SIG-M5 (cell line): ENCODE results near the gene LPP.
A peak's percentile ranks its signal among the peaks of the same experiment; 100 is the strongest.

Source experiments
- DNase-seq: peaks from one replicate; lab custom pipeline; 2025; lab: John Stamatoyannopoulos, UW

Gene LPP

DNA sequence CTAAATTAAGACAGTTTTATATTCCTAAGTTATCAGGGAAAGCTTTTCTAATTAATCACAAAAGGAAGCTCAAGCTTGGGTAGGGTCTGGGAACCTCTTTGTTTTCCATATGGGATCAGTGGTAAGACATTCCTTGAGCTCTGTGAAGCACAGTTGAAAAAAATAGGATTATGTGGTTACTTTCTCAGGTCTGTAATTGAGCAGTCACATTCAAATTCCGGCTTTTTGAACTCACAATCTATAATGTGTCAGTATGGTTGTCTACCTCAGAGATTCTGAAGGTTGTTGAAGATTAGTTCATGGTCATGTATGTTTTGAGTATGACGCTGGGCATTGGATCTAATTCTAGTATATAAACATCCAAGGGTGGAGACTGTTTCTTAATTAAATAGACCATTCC, 364.5 kb downstream of the LPP start:
- no peak for DNase-seq

- DNase-seq, result no peak
These were observed 365.0 kb downstream of the LPP start for GRCh38 chr3:188518835-188519452.

DNA sequence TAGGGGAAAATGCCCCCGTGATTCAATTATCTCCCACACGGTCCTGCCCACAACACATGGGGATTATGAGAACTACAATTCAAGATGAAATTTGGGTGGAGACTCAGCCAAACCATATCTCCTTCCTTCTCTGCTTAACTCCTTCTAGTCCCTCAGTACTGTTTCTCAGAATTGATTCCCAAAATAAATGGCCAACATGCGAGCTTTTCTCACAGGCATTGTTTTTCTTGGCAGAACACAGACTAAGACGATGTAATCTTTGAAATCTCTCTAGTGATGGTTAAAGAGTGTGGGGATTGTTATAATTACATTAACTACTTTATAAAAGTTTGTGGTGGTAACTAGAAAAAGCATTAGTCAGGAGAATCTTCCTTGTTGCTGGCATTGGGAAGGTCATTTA, 366.5 kb downstream of the LPP start:
- no peak for DNase-seq

- DNase-seq, result no peak
These were observed 368.2 kb downstream of the LPP start for GRCh38 chr3:188522115-188522514.

GRCh38 chr3:188523291-188523690, 369.3 kb downstream of the LPP start:
- DNase-seq, result no peak

DNA sequence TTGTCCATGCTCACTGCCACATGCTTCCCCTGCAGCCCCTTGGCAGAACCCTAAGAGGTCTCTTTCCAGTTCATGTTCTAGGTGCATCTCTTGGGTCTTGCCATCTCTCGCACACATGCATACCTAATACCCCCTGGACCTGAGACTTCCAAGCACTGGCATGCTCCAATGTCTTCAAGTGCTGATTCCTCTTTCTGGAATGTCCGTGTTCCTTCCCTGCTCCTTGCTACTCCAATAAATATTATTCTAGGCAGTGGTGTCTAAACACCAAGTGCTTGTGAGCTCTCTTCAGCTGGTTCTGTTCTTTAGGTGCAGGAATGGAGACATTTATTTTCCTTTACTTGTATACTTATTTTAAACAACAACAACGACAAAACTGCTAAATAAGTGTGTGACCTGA, 370.1 kb downstream of the LPP start:
- no peak for DNase-seq

- DNase-seq, result peak; percentile 5
These were observed 372.1 kb downstream of the LPP start for GRCh38 chr3:188526057-188526456.

DNA sequence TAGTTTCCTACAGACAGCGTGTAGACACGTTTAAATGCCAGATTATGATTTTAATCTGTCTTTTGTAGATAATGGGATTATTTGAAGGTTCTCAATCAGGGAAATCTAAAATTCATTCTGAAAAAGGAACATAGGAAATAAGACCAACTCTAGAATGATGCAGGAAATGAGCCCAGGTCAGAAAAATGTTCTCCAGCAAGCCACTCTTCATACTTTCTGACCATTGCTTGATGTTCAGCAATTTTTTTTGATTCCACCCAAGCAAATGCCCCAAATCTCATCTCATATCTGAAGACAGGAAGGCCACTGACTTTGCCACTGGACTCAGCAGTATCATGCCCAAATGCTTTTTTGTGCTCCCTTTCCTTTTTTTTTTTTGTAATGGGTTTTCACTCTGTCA, 373.4 kb downstream of the LPP start:
- no peak for DNase-seq

DNA sequence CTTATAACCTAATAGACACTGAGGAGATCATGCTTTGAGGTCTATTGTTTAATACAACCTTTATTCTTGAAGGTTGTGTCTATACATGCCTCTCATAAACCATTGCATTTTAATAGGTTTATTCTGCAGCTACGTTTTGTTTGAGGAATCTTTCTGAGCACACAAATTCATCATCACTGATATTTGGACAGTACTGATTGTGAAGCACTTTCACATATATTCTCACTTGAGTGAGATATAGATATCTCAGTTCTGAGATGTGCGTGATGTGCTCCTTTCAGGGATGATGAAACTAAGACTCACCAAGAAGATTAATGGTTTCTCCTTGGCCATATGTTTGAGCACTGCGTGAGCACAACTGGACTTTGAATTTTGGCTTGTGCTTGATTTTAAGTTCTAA, 374.4 kb downstream of the LPP start:
- DNase-seq, result no peak

GRCh38 chr3:188529228-188529627, 375.3 kb downstream of the LPP start:
- DNase-seq, result no peak

- no peak for DNase-seq
These were observed 376.3 kb downstream of the LPP start for GRCh38 chr3:188530226-188530625.

DNA sequence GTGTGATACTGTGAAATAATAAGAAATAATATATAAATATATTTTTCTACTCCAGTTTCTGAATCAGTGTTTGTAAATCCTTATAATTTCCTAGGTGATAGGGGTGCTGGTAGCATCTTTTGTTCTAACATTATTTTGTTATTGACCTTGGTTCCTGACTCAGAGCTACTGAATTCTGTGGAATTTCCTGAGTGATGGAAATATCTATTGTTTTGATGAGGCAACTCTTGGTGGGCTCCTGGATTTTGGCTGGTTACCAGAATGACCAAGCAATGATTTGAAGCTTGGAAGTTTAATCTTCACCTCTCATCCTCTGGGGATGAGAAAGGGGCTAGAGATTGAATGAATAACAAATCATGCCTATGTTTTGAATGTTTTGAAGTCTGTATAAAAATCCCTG, 377.3 kb downstream of the LPP start:
- DNase-seq, result no peak

GRCh38 chr3:188533172-188533571, 379.2 kb downstream of the LPP start:
- no peak for DNase-seq

- DNase-seq, result no peak
These were observed 379.8 kb downstream of the LPP start for GRCh38 chr3:188533612-188534357.

DNA sequence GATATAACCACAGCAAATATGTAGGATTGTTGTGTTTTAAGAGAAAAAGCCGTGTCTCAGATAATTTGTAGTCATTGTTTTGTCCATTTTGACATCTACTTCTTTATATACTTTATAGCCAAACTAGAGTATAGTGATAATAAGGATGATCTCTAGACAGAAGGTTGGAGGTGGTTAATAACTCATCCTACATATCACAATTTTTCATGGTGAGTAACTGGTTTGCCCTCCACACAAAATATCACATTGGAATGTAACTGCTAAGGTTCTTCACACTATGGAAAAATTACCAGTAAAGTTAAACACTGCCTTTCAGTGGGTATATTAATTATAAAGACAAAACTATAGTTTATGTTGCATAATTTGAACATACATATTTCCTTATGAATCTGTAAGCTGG, 380.7 kb downstream of the LPP start:
- no peak for DNase-seq

DNA sequence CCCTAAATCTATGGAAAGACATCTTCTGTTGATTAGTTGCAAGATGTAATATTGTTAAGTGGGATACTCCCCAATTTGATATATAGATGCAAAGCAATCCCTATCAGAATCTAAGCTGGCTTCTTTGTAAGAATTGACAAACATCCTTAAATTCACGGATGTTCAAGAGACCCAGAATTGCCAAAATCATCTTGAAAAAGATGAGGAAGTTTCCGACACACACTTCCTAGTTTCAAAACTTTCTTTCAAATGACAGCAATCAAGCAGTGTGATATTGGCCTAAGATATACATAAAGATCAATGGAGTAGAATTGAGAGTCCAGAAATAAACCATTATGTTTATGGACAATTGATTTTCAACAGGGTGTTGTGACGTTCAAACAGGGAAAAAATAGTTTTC, 383.6 kb downstream of the LPP start:
- DNase-seq, result no peak

DNA sequence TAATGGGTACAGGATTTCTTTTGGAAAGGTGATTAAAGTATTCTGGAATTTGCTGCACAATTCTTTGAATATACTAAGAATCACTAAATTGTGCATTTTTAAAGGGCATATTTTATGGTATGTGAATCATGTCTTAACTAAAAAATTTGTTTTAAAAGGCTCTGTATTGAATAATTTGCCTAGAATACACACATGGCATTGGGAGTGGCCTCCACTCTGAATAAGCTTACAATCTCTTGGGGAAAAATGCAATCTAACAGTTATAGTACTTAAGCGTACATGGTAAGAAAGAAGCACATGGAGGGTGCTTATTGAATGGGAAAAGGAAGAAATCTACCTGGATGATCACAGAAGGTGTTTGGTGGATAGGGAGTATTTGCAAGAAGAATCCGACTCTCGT, 385.1 kb downstream of the LPP start:
- DNase-seq, result no peak

- DNase-seq, result no peak
These were observed 385.8 kb downstream of the LPP start for GRCh38 chr3:188539631-188540194.

- DNase-seq, result no peak
These were observed 388.2 kb downstream of the LPP start for GRCh38 chr3:188542196-188542595.

- no peak for DNase-seq
These were observed 390.1 kb downstream of the LPP start for GRCh38 chr3:188544012-188544411.

DNA sequence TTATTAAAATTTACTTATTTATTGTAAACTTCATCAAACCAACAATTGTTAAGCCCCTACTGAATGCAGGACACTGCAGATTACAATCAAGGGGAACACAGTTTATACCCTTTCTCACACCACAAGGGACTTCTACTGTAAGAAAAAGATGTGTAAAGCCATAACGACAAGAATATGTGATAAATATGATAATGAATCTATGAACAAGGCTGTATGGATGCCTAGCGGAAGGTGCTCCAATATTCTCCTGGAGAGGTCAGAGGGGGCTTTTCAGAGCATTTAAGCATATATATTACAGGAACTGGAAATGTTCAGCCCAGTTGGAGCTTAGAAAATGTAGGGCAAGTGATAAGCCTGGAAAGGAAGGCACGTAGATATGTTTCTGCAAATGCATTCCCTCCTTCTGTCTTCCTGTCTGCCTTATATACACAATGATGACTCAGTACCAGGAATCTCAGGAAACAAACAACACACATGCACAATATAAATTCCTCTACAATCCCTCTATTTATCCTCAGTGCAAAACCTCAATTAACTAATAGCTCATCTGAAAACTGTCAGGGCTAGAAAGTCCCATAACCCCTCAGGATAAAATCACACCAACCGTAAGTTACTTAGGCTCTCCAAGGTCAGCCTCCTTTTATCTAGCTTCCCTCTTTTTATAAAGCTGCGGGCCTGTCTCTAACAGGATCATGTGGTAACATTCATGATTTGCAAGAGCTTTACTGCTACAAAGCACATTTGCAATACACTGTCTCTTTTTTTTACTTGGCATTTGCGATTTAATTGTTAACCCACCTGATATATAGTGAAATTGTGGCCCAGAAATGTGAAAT, 393.1 kb downstream of the LPP start:
- no peak for DNase-seq

DNA sequence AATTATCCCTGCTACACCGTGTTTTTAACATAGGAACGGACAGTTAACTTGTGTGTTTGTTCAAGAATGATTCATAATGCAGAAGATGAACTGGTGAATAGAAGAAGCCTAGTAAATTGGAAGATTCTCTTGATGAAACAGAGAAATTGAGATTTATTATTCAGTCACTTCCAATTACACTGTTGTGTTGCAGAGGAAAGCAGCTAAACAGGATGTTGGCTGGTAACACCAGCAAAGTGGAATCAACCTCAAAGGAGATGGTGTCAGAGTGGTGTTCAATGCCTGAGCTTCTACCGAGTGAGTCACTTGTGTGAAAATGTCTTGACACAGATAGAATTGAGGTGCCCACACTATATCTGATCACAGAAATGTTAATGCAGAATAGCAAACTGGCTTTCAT, 399.6 kb downstream of the LPP start:
- DNase-seq, result no peak

DNA sequence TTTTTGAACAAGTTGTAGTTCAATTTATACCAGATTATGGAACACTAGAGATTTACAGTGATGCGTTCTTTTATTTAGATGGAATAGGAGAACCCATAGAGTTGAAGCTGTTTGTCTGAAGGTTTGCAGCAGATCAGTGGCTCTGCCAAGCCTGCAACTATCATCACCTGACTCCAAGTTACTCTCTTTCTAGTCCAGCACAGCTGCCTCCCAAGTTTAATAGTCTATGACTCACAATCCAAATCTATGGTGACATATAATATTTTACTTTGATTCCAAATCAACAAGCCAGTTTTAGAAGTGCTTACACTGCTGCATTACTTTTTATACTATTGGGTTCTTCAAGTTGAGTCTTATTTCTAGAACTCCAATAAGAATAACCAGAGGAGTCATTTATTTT, 400.4 kb downstream of the LPP start:
- no peak for DNase-seq
